ENCODE measurements around the gene GAPVD1.
"Not testable (repeated sequence)": the region's sequence is repeated elsewhere in the genome, so short reads cannot be mapped to it uniquely, and the experiment has no call there.

The GAPVD1 gene

GRCh38 chr9:125258832-125259534, 2.6 kb upstream of the GAPVD1 start:
- Histone ChIP-seq H3K4me3 (no peak overlapping the region), H3K27ac (no peak overlapping the region)
- no peak for DNase-seq (ENCODE audit: low spot score)
- TF ChIP-seq CTCF (IDR thresholded peaks at IDR 0.05): no peak

DNA sequence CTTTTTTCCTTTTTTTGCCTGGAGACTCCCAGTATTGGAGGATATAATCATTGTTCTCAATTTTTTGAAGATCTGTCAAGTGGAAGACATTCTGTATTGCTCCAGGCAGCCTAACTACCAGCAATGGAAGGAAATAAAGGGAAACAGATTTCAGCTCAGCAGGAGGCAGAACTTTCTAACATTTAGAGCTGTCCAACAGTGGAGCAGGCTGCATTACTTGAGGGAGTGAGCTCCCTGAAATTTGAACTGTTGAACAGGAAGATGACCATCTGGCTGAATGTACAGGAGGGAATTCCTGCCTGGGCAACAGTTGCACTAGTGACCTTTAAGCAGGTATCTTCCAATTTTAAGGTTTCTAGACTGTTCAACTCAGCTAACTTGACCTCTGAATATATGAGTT, 1.1 kb upstream of the GAPVD1 start:
- Histone ChIP-seq H3K27ac (no peak overlapping the region), H3K4me3 (no peak overlapping the region)
- TF ChIP-seq CTCF (IDR thresholded peaks at IDR 0.05): no peak
- DNase-seq (ENCODE audit: low spot score): no peak

DNA sequence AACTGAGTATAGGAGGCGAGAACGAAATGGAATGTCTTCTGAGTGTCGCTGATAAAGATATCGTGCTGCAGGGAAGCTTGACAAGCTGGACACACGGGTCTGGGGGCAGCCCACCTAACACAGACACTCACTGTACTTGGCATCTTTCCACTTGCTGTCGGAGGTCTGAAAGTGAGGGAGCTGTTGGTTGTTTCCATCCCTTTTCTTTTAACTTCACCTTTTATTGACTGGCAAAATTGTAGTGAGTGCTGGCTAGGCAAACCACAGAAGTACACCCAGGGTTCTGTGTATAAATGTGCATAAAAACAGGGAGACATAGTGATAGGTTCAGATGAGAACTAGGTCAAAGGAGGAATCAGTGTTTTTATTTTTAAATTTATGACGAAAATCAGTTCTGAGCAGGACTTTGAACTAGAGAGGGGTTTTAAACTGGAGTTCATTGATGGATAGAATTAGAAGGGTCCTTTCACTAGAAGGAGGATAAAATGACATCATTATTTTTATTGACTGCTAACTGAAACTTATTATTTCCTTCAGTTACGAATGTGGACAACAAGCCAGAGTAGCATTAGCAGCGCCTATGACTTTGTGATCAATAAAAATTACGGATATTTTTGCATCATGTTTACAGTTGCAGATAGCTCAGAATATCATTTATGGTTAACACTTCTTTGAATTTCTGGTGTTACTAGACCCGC, 817 bp downstream of the GAPVD1 start:
- Histone ChIP-seq H3K27ac (peak overlapping the region; percentile 79 to 87), H3K4me3 (peak overlapping the region; percentile 89)
- DNase-seq (ENCODE audit: low spot score): no peak
- TF ChIP-seq CTCF (IDR thresholded peaks at IDR 0.05): no peak

DNA sequence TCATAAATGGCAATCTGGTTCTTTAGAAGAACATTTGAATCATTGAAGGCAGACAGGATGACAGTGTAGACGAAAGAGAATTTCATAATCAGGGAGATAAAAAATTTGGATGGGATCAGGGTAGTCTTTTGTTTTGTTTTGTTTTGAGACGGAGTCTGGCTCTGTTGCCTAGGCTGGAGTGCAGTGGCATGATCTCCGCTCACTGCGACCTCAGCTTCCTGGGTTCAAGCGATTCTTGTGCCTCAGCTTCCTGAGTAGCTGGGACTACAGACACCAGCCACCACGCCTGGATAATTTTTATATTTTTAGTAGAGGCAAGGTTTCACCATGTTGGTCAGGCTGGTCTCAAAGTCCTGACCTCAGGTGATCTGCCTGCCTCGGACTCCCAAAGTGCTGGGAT, 2.4 kb downstream of the GAPVD1 start:
- H3K27ac ChIP-seq: not testable (repeated sequence)

GRCh38 chr9:125268394-125269013, 6.9 kb downstream of the GAPVD1 start:
- no peak for TF ChIP-seq CTCF (IDR thresholded peaks at IDR 0.05)
- DNase-seq (ENCODE audit: low spot score): no peak
- peak overlapping the region in 1 of 2 donors; percentile 4 for H3K27ac ChIP-seq
- no peak overlapping the region for H3K4me3 ChIP-seq

More for the DNA sequence above, 2.4 kb downstream of the GAPVD1 start:
- not testable (repeated sequence) for DNase-seq (ENCODE audit: low spot score); H3K4me3 ChIP-seq

DNA sequence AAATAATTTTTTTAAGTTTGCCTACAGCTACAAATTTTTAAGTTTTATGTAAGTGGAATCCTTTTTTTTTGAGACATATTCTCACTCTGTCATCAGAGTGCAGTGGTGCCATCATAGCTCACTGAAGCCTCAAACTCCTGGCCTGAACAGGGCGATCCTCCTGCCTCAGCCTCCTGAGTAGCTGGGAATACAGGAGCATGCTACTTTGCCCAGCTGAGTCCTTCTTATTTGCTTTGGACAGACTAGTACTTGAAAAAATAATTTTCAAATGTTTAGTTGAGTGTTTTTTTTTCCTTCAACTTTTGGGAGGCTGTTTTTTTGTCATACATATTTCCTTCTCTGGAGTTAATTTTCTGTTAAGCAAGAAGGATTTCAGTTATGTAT, 7.4 kb downstream of the GAPVD1 start:
- DNase-seq (ENCODE audit: low spot score): no peak
- no peak for TF ChIP-seq CTCF (IDR thresholded peaks at IDR 0.05)
- H3K4me3 ChIP-seq: no peak overlapping the region
- H3K27ac ChIP-seq: peak overlapping the region in 1 of 2 donors; percentile 4

- Histone ChIP-seq H3K4me3 (no peak overlapping the region), H3K27ac (no peak overlapping the region)
- DNase-seq (ENCODE audit: low spot score): no peak
- no peak for TF ChIP-seq CTCF (IDR thresholded peaks at IDR 0.05)
Measured at GRCh38 chr9:125271081-125271480, 9.5 kb downstream of the GAPVD1 start.
